H9 (cell line): Measurements from ENCODE around the gene TOMM22. TPM values are rescaled to one million over a fixed set of nuclear protein-coding genes. Genes with fewer than 3 reads are reported as not detected.

Experiments
- DNase-seq: peaks from one replicate; pipeline ENCODE4 v3.0.0-alpha.2; 2017
- H2AFZ ChIP-seq: one replicate; pipeline ENCODE4 v1.6.1; 2013; ENCODE audit warnings: mild to moderate bottlenecking, low read length, control low read depth, moderate library complexity
- H2AK5ac ChIP-seq: 2 replicates; pipeline ENCODE4 v1.6.1; 2013; ENCODE audit warnings: low read length, control low read depth, mixed read lengths; ENCODE audit not compliant: insufficient read length
- H2BK120ac ChIP-seq: one replicate; pipeline ENCODE4 v1.6.1; 2013; ENCODE audit warnings: low read depth, mild to moderate bottlenecking, low read length, control low read depth, inconsistent platforms; ENCODE audit not compliant: poor library complexity, severe bottlenecking
- H2BK12ac ChIP-seq: 2 replicates; pipeline ENCODE4 v1.6.1; 2013; ENCODE audit warnings: low read length, control low read depth, mixed read lengths, low read depth; ENCODE audit not compliant: insufficient read length
- H2BK15ac ChIP-seq: 2 replicates; pipeline ENCODE4 v1.6.1; 2013; ENCODE audit warnings: low read depth, low read length, control low read depth
- H2BK20ac ChIP-seq: one replicate; pipeline ENCODE4 v1.6.1; 2013; ENCODE audit warnings: low read depth, mild to moderate bottlenecking, low read length, control low read depth, inconsistent platforms; ENCODE audit not compliant: poor library complexity, severe bottlenecking
- H2BK5ac ChIP-seq: 2 replicates; pipeline ENCODE4 v1.6.1; 2013; ENCODE audit warnings: low read length, control low read depth, mixed read lengths; ENCODE audit not compliant: insufficient read length
- H3K14ac ChIP-seq: 2 replicates; pipeline ENCODE4 v1.6.1; 2013; ENCODE audit warnings: low read length, control low read depth; ENCODE audit not compliant: insufficient read depth
- H3K18ac ChIP-seq: 2 replicates; pipeline ENCODE4 v1.6.1; 2013; ENCODE audit warnings: low read depth, mild to moderate bottlenecking, mixed read lengths, low read length, control low read depth; ENCODE audit not compliant: insufficient read length
- H3K23ac ChIP-seq: 2 replicates; pipeline ENCODE4 v1.6.1; 2013; ENCODE audit warnings: low read length, control low read depth, mixed read lengths, low read depth; ENCODE audit not compliant: insufficient read length
- H3K23me2 ChIP-seq: 2 replicates; pipeline ENCODE4 v1.6.1; 2013; ENCODE audit warnings: low read depth, mild to moderate bottlenecking, mixed read lengths, low read length, control low read depth; ENCODE audit not compliant: insufficient read length, poor library complexity, severe bottlenecking
- H3K27ac ChIP-seq: 2 replicates; pipeline ENCODE4 v1.5.1; 2013; ENCODE audit warnings: low read length, control low read depth, mixed read lengths, low read depth; ENCODE audit not compliant: insufficient read length
- H3K27me3 ChIP-seq: 2 replicates; pipeline ENCODE4 v1.6.1; 2013; ENCODE audit warnings: low read length, control low read depth, inconsistent platforms; ENCODE audit not compliant: insufficient read depth
- H3K4ac ChIP-seq: 2 replicates; pipeline ENCODE4 v1.6.1; 2013; ENCODE audit warnings: low read depth, mild to moderate bottlenecking, control low read depth, inconsistent platforms, low read length, moderate library complexity
- H3K4me1 ChIP-seq: 2 replicates; pipeline ENCODE4 v1.6.1; 2013; ENCODE audit warnings: low read length, control low read depth, inconsistent platforms; ENCODE audit not compliant: insufficient read depth
- H3K4me2 ChIP-seq: 2 replicates; pipeline ENCODE4 v1.6.1; 2013; ENCODE audit warnings: low read length, control low read depth, mixed read lengths; ENCODE audit not compliant: insufficient read length, insufficient read depth
- H3K56ac ChIP-seq: 2 replicates; pipeline ENCODE4 v1.6.1; 2013; ENCODE audit warnings: low read depth, mild to moderate bottlenecking, mixed read lengths, low read length, control low read depth; ENCODE audit not compliant: insufficient read length
- H3K79me1 ChIP-seq: 2 replicates; pipeline ENCODE4 v1.6.1; 2013; ENCODE audit warnings: low read depth, mild to moderate bottlenecking, moderate library complexity, low read length, control low read depth, inconsistent platforms; ENCODE audit not compliant: insufficient read depth, poor library complexity, severe bottlenecking
- H3K79me2 ChIP-seq: 2 replicates; pipeline ENCODE4 v1.6.1; 2013; ENCODE audit warnings: low read length, control low read depth, inconsistent platforms; ENCODE audit not compliant: insufficient read depth
- H3K9ac ChIP-seq: 2 replicates; pipeline ENCODE4 v1.6.1; 2013; ENCODE audit warnings: low read length, control low read depth, mixed read lengths; ENCODE audit not compliant: insufficient read length; ENCODE audit errors: extremely low read depth
- H3K9me3 ChIP-seq: one replicate; pipeline ENCODE4 v1.6.1; 2013; ENCODE audit warnings: low read depth, low read length, inconsistent platforms; ENCODE audit not compliant: control insufficient read depth
- H3T11ph ChIP-seq: one replicate; pipeline ENCODE4 v1.6.1; 2013; ENCODE audit warnings: mild to moderate bottlenecking, low read length, control low read depth, inconsistent platforms
- H4K20me1 ChIP-seq: one replicate; pipeline ENCODE4 v1.6.1; 2013; ENCODE audit not compliant: control insufficient read depth, insufficient read length, insufficient read depth
- H4K5ac ChIP-seq: 2 replicates; pipeline ENCODE4 v1.6.1; 2013; ENCODE audit warnings: low read depth, mild to moderate bottlenecking, mixed read lengths, low read length, control low read depth; ENCODE audit not compliant: insufficient read length
- H4K8ac ChIP-seq: replicated peaks from 2 replicates; pipeline ENCODE4 v1.6.1; 2013; ENCODE audit warnings: low read length, control low read depth, mixed read lengths, low read depth; ENCODE audit not compliant: insufficient read length
- H4K91ac ChIP-seq: 2 replicates; pipeline ENCODE4 v1.6.1; 2013; ENCODE audit warnings: low read depth, mild to moderate bottlenecking, moderate library complexity, mixed read lengths, low read length, control low read depth; ENCODE audit not compliant: insufficient read length
- H3K27ac Mint-ChIP-seq, 3 experiments: 2 replicates in 2 of 3; 3 replicates in 1 of 3; pipeline ENCODE4 v1.8.0; 2020 to 2021; ENCODE audit warnings: mixed read lengths in 3 of 3, mild to moderate bottlenecking in 1 of 3, moderate library complexity in 1 of 3
- H3K27me3 Mint-ChIP-seq: 2 replicates; pipeline ENCODE4 v1.8.0; 2021; ENCODE audit warnings: low read depth, mild to moderate bottlenecking, moderate library complexity, mixed read lengths
- H3K36me3 Mint-ChIP-seq, 3 experiments: 2 replicates in 2 of 3; 3 replicates in 1 of 3; pipeline ENCODE4 v1.8.0; 2020 to 2021; ENCODE audit warnings: low read depth in 3 of 3, mixed read lengths in 3 of 3; ENCODE audit not compliant: insufficient read depth in 1 of 3
- H3K4me1 Mint-ChIP-seq, 2 experiments: 2 replicates each; pipeline ENCODE4 v1.8.0; 2020; ENCODE audit warnings: mixed read lengths in 2 of 2
- H3K4me3 Mint-ChIP-seq, 2 experiments: 2 replicates in 1 of 2; 3 replicates in 1 of 2; pipeline ENCODE4 v1.8.0; 2020 to 2021; ENCODE audit warnings: mild to moderate bottlenecking in 2 of 2, mixed read lengths in 2 of 2, moderate library complexity in 1 of 2
- H3K9me3 Mint-ChIP-seq, 2 experiments: 2 replicates in 1 of 2; 3 replicates in 1 of 2; pipeline ENCODE4 v1.8.0; 2020; ENCODE audit warnings: mild to moderate bottlenecking in 2 of 2, mixed read lengths in 2 of 2, moderate library complexity in 1 of 2
- WGBS: extraction: QIAGEN DNeasy Blood & Tissue Kit; methylation state at CpG from one replicate; pipeline ENCODE4 v1.1.7; 2013; ENCODE audit warnings: missing lambda C conversion rate, low lambda C conversion rate, mixed read lengths; ENCODE audit not compliant: insufficient read length; ENCODE audit errors: extremely low coverage; 5-methylcytosine and 5-hydroxymethylcytosine counted together
- total RNA-seq: library from RNA; stranded (reverse); gene quantifications from 2 replicates; pipeline ENCODE4 v1.2.1, GENCODE V29; 2021
- TF ChIP-seq, protein P1 (sequence below): fragments of 200-600 bp; sonication (generic); conservative IDR thresholded peaks from 3 replicates; pipeline ENCODE4 v1.8.0; 2021; ENCODE audit warnings: antibody characterized with exemption, mild to moderate bottlenecking

Gene TOMM22
- total RNA-seq, 1 experiment from 2014 or later = 128 TPM

GRCh38 chr22:38649841-38650522, 31.8 kb upstream of the TOMM22 start:
- no peaks in the 10 kb centered on the region for H3K23me2 ChIP-seq
- Mint-ChIP-seq H3K4me1 (no peaks in the 10 kb centered on the region), H3K27me3 (no peaks in the 10 kb centered on the region), H3K9me3 (peaks cover 0 to 5% of the 10 kb centered on the region in 2 experiments; a peak in 3 of 5 replicates), H3K36me3 (peaks cover 7 to 40% (median 15%) of the 10 kb centered on the region in 3 experiments), H3K4me3 (no peak overlapping the region), H3K27ac (no peak overlapping the region)
- no peaks in the 10 kb centered on the region for H4K20me1 ChIP-seq
- no CpG with 5 or more reads among the region's 5 CpGs for WGBS
- H3K23ac ChIP-seq = no peak overlapping the region
- H3T11ph ChIP-seq = no peak overlapping the region
- no peak overlapping the region for H2BK20ac ChIP-seq
- no peaks in the 10 kb centered on the region for H3K79me1 ChIP-seq
- no peak overlapping the region for H4K5ac ChIP-seq
- no peak overlapping the region for H3K9ac ChIP-seq
- no peak overlapping the region for H2BK120ac ChIP-seq
- no peak overlapping the region for H3K56ac ChIP-seq
- no peak overlapping the region for H2BK15ac ChIP-seq
- H2AFZ ChIP-seq = no peak overlapping the region
- H3K79me2 ChIP-seq = no peaks in the 10 kb centered on the region
- H3K27ac ChIP-seq = no peak overlapping the region
- H3K18ac ChIP-seq = no peak overlapping the region
- no peaks in the 10 kb centered on the region for H3K27me3 ChIP-seq
- no peak for DNase-seq
- no peak overlapping the region for H4K91ac ChIP-seq
- H4K8ac ChIP-seq = no peak overlapping the region
- no peak overlapping the region for H3K14ac ChIP-seq
- no peak overlapping the region for H3K4me2 ChIP-seq
- H2BK5ac ChIP-seq = no peak overlapping the region
- H2AK5ac ChIP-seq = no peak overlapping the region
- no peak overlapping the region for H2BK12ac ChIP-seq
- TF ChIP-seq, protein P1, sequence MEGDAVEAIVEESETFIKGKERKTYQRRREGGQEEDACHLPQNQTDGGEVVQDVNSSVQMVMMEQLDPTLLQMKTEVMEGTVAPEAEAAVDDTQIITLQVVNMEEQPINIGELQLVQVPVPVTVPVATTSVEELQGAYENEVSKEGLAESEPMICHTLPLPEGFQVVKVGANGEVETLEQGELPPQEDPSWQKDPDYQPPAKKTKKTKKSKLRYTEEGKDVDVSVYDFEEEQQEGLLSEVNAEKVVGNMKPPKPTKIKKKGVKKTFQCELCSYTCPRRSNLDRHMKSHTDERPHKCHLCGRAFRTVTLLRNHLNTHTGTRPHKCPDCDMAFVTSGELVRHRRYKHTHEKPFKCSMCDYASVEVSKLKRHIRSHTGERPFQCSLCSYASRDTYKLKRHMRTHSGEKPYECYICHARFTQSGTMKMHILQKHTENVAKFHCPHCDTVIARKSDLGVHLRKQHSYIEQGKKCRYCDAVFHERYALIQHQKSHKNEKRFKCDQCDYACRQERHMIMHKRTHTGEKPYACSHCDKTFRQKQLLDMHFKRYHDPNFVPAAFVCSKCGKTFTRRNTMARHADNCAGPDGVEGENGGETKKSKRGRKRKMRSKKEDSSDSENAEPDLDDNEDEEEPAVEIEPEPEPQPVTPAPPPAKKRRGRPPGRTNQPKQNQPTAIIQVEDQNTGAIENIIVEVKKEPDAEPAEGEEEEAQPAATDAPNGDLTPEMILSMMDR = no peak
- H3K4ac ChIP-seq = no peak overlapping the region
- H3K4me1 ChIP-seq = no peaks in the 10 kb centered on the region
- H3K9me3 ChIP-seq = no peaks in the 10 kb centered on the region
